K562 (cell line): ENCODE measurements around the gene ZNF462. TPM values are rescaled to one million over a fixed set of nuclear protein-coding genes. Genes with fewer than 3 reads are reported as not detected.

Experiments used
- ATAC-seq: fragments of 200-7000 bp; cut with Tn5 transposase; 3 replicates; pipeline ENCODE4 v1.9.1; 2020; ENCODE audit warnings: moderate library complexity
- BruUV-seq: library from RNA; stranded (reverse); fragments of 400-500 nt; replicated peaks from 2 replicates; lab custom pipeline; 2021; lab: Mats Ljungman, UMichigan
- CTCF ChIA-PET: fragments of 300-600 bp; formaldehyde crosslinking; extraction: SDS; loops from one replicate; lab custom pipeline; 2021; ENCODE audit warnings: low intra/inter-chr PET ratio; lab: Yijun Ruan, JAX
- POLR2A ChIA-PET: fragments of 300-600, 350-650 bp; sonication (Branson Sonifier 250); formaldehyde crosslinking; extraction: SDS; loops from one replicate; lab custom pipeline; 2021; ENCODE audit warnings: antibody characterized with exemption, inconsistent platforms; lab: Yijun Ruan, JAX
- DNase-seq, 4 experiments: peaks; one replicate each; pipeline versions ENCODE4 v3.0.0 to v3.0.0-alpha.2; 2011 to 2018; ENCODE audit warnings: low spot score in 3 of 4, mixed read lengths in 3 of 4; ENCODE audit errors: extremely low read depth in 1 of 4
- FAIRE-seq: peaks from 2 replicates; lab custom pipeline; 2011; peaks lifted over from hg19 to GRCh38; lab: Jason Lieb, UNC
- H2AFZ ChIP-seq: 2 replicates; pipeline ENCODE4 v1.6.0; 2011; ENCODE audit warnings: low read depth, low read length, control low read depth, inconsistent platforms
- H3K27ac ChIP-seq: fragments of 200-600 bp; 3 replicates; pipeline ENCODE4 v1.8.0; 2011; ENCODE audit warnings: low read depth, mild to moderate bottlenecking, control low read depth, inconsistent platforms, low read length, moderate library complexity, mixed read lengths; ENCODE audit errors: extremely low read depth
- H3K27me3 ChIP-seq, 2 experiments: fragments of 300-600 bp in 1 of 2; 2 replicates in 1 of 2; 3 replicates in 1 of 2; pipeline versions ENCODE4 v1.6.0 to v1.8.0; 2011; ENCODE audit warnings: inconsistent platforms in 2 of 2, low read length in 2 of 2, mild to moderate bottlenecking in 1 of 2, mixed read lengths in 1 of 2, moderate library complexity in 1 of 2; ENCODE audit not compliant: control insufficient read depth in 2 of 2, insufficient read depth in 2 of 2
- H3K36me3 ChIP-seq: fragments of 300-600 bp; 3 replicates; pipeline ENCODE4 v1.8.0; 2011; ENCODE audit warnings: mild to moderate bottlenecking, low read length, inconsistent platforms; ENCODE audit not compliant: control insufficient read depth, insufficient read depth
- H3K4me1 ChIP-seq, 2 experiments: fragments of 200-600 bp in 1 of 2; replicated peaks in 1 of 2; 2 replicates in 1 of 2; 3 replicates in 1 of 2; pipeline versions ENCODE4 v1.5.1 to v1.8.0; 2011; ENCODE audit warnings: inconsistent platforms in 2 of 2, low read length in 2 of 2, mild to moderate bottlenecking in 1 of 2, mixed read lengths in 1 of 2, moderate library complexity in 1 of 2; ENCODE audit not compliant: control insufficient read depth in 2 of 2, insufficient read depth in 2 of 2
- H3K4me2 ChIP-seq: 2 replicates; pipeline ENCODE4 v1.6.1; 2011; ENCODE audit warnings: low read length, control low read depth, inconsistent platforms, mixed read lengths; ENCODE audit not compliant: insufficient read depth
- H3K4me3 ChIP-seq: fragments of 200-600 bp; sonication (generic), shearing (Covaris generic); 2 replicates; pipeline ENCODE4 v1.5.1; 2016; ENCODE audit warnings: control low read depth, inconsistent platforms
- H3K79me2 ChIP-seq: fragments of 200-600 bp; 3 replicates; pipeline ENCODE4 v1.8.0; 2011; ENCODE audit warnings: low read length, inconsistent platforms; ENCODE audit not compliant: control insufficient read depth, insufficient read depth
- H3K9ac ChIP-seq, 2 experiments: 2 replicates each; pipeline versions ENCODE4 v1.6.0 to v1.6.1; 2011; ENCODE audit warnings: low read depth in 2 of 2, low read length in 2 of 2, control low read depth in 1 of 2, inconsistent platforms in 1 of 2, mild to moderate bottlenecking in 1 of 2, mixed read lengths in 1 of 2; ENCODE audit not compliant: insufficient read depth in 1 of 2
- H3K9me1 ChIP-seq: one replicate; pipeline ENCODE4 v1.6.0; 2011; ENCODE audit warnings: inconsistent platforms, mild to moderate bottlenecking, low read length, moderate library complexity; ENCODE audit not compliant: control insufficient read depth, insufficient read depth
- H3K9me3 ChIP-seq: replicated peaks from 2 replicates; pipeline ENCODE4 v1.5.1; 2011; ENCODE audit warnings: low read depth, low read length, inconsistent platforms; ENCODE audit not compliant: control insufficient read depth, insufficient read depth
- H4K20me1 ChIP-seq: replicated peaks from 2 replicates; pipeline ENCODE4 v1.6.1; 2011; ENCODE audit warnings: low read length, inconsistent platforms, mixed read lengths; ENCODE audit not compliant: control insufficient read depth, insufficient read depth
- CHD4 ChIP-seq: fragments of 200-600 bp; sonication (generic); IDR thresholded peaks from 3 replicates; pipeline ENCODE4 v1.6.1; 2012; ENCODE audit warnings: low read depth, mild to moderate bottlenecking, mixed read lengths, low read length, inconsistent platforms; ENCODE audit not compliant: insufficient read depth, insufficient replicate concordance, poor library complexity, severe bottlenecking
- HDAC1 ChIP-seq, 2 experiments: fragments of 450-650 bp; IDR thresholded peaks; 2 replicates each; pipeline ENCODE4 v1.6.1; 2016 to 2017; ENCODE audit warnings: inconsistent platforms in 1 of 2, mild to moderate bottlenecking in 1 of 2, moderate library complexity in 1 of 2
- KLF16 ChIP-seq: IDR thresholded peaks from 2 replicates; pipeline ENCODE4 v1.6.1; 2016; ENCODE audit warnings: antibody characterized with exemption
- TOE1 ChIP-seq, 2 experiments: fragments of 450-650 bp in 1 of 2; sonication (generic) in 1 of 2; formaldehyde crosslinking in 1 of 2; IDR thresholded peaks; 2 replicates each; pipeline versions ENCODE4 v1.7.1 to v1.8.0; 2016 to 2022; ENCODE audit warnings: borderline replicate concordance in 2 of 2, mild to moderate bottlenecking in 2 of 2, antibody characterized with exemption in 1 of 2, inconsistent platforms in 1 of 2, low read depth in 1 of 2, missing genetic modification reagents in 1 of 2, moderate library complexity in 1 of 2
- ZNF3 ChIP-seq: fragments of 250-450 bp; sonication (Bioruptor Pico); IDR thresholded peaks from 2 replicates; pipeline ENCODE4 v1.5.0; 2021; ENCODE audit warnings: mild to moderate bottlenecking, moderate library complexity
- ZZZ3 ChIP-seq: fragments of 450-650 bp; IDR thresholded peaks from 2 replicates; pipeline ENCODE4 v1.6.1; 2016; ENCODE audit warnings: antibody characterized with exemption, mild to moderate bottlenecking, moderate library complexity
- WGBS: fragments of 100-300 bp; shearing (Covaris generic); methylation state at CpG from one replicate; pipeline ENCODE4 v1.1.6; 2016; ENCODE audit warnings: low coverage, mixed read lengths; ENCODE audit not compliant: insufficient coverage; ENCODE audit errors: missing lambda C conversion rate; 5-methylcytosine and 5-hydroxymethylcytosine counted together
- in situ Hi-C: fragments of 300-500 bp; cut with MboI; formaldehyde crosslinking; loops from 4 replicates; pipeline ENCODE4 v1.15.0; 2018; ENCODE audit warnings: inconsistent platforms, mixed read lengths
- intact Hi-C: fragments of 100-400 bp; cut with micrococcal nuclease; formaldehyde crosslinking; loops from 2 replicates; pipeline ENCODE4 v1.14.2; 2022
- polyA plus RNA-seq, 8 experiments: library from polyadenylated mRNA; depleted of rRNA in 4 of 8; stranded (reverse) in 5 of 8; unstranded in 3 of 8; fragments of >200 nt; fragmentation: Nextera tagmentation in 2 of 8; fragmentation: Illumina TruSeq in 1 of 8; extraction: Ambion mirVana in 2 of 8; extraction: Trizol in 1 of 8; gene quantifications; 2 replicates each; pipeline versions ENCODE4 v1.2.1 to v1.2.3, GENCODE V29; 2011 to 2014; ENCODE audit warnings: inconsistent platforms in 1 of 8, missing spikeins in 1 of 8
- total RNA-seq, 7 experiments: library from RNA; depleted of rRNA in 6 of 7; stranded (reverse); fragments of >200 nt in 6 of 7; fragmentation: Illumina TruSeq in 2 of 7; extraction: Trizol in 2 of 7; gene quantifications; 2 replicates each; pipeline versions ENCODE4 v1.2.1 to v1.2.3, GENCODE V29; 2011 to 2021; ENCODE audit warnings: low replicate concordance in 1 of 7
- TF ChIP-seq, protein P1 (sequence below): sonication (generic); formaldehyde crosslinking; IDR thresholded peaks from 2 replicates; pipeline ENCODE4 v1.5.0; 2020; ENCODE audit warnings: missing genetic modification reagents

The ZNF462 gene
- total and polyA plus RNA-seq, 9 of the 15 experiments (the other 6 are each of a cell fraction or from before 2014, with no cell fraction given), result 0.20 TPM; not detected in 8

DNA sequence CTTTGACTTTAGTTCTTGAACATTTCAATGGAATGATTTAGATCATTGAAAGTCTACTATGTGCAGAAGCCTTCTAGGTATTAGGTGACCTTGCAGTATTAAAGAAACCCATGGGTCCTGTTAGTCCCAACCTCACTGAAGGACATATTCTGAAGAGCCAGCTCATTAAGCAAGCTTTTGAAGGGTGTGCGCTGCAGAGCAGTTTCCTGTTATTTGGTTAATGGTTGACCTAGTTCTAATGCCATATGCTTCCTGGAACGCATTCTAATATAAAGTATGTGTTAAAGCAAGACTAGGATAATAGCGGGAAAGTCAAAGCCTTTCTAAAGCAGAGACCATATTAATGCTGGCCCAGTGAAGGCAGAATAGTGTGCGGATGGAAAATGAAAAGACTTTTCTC, 20.1 kb downstream of the ZNF462 start (continued):
- TF ChIP-seq ZZZ3 (no peak), HDAC1 (IDR thresholded peaks at IDR 0.05) (no peak)

DNA sequence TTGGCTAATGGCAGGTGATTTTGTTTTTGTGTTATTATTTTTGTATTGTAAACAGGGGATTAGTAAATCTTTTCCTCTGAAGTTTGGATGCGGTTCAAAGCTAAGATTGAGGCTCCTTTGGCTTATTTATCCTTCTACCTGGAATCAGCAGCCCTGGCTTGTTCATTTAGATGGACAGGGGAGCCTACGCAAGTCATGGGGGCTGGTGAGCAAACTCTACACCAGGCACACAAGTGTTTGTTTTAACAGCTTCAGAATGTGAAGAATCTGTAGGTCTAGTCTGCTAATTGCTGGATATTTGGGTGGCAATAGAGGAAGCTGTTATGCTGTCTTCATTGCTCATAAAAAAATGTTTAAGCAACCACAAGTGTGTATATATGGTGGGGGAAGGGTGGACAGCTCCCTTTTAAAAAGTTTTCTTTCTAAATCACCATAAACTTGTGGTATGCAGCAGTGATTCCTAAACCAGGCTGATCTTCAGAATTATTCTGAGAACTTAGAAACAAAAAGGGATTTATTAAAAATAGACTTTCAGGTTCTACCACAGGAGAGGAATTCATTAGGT, 20.7 kb downstream of the ZNF462 start:
- CTCF ChIA-PET, result no interaction called here
- Histone ChIP-seq H3K79me2 (no peaks in the 10 kb centered on the region), H3K4me3 (no peak overlapping the region), H3K27ac (no peak overlapping the region), H2AFZ (no peak overlapping the region), H3K4me1 (no peaks in the 10 kb centered on the region), H3K36me3 (no peaks in the 10 kb centered on the region), H4K20me1 (no peaks in the 10 kb centered on the region), H3K27me3 (no peaks in the 10 kb centered on the region), H3K9me3 (no peaks in the 10 kb centered on the region), H3K4me2 (no peak overlapping the region), H3K9me1 (no peaks in the 10 kb centered on the region), H3K9ac (no peak overlapping the region)
- intact Hi-C loops, result no loop called here
- DNase-seq, result no peak
- POLR2A ChIA-PET, result interaction anchor here (0.7 kb wide), 1 partner anchor 177 kb away, joined by 3 read pairs; no protein-coding TSS in a partner anchor
- FAIRE-seq, result no peak
- TF ChIP-seq TOE1 (IDR thresholded peaks at IDR 0.05; ENCODE audit: borderline replicate concordance), result no peak
- no peak for TF ChIP-seq TOE1 (CRISPR knock-in tag; IDR thresholded peaks at IDR 0.05; ENCODE audit: borderline replicate concordance, low read depth)
- TF ChIP-seq, protein P1, sequence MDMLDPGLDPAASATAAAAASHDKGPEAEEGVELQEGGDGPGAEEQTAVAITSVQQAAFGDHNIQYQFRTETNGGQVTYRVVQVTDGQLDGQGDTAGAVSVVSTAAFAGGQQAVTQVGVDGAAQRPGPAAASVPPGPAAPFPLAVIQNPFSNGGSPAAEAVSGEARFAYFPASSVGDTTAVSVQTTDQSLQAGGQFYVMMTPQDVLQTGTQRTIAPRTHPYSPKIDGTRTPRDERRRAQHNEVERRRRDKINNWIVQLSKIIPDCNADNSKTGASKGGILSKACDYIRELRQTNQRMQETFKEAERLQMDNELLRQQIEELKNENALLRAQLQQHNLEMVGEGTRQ (CRISPR knock-in tag), result no peak
- no peak for TF ChIP-seq CHD4
- no peak for TF ChIP-seq ZNF3 (CRISPR knock-in tag)
- no peak for TF ChIP-seq KLF16
- WGBS, result 0% methylated on average over 2 of the region's 2 CpGs
- BruUV-seq, result no TSS peak
- no peak for ATAC-seq
- in situ Hi-C loops, result no loop called here
